HG02884 (cell line): ENCODE results near the gene PROM1.
A peak's percentile ranks its signal among the peaks of the same experiment; 100 is the strongest.

ENCODE experiments used
- ATAC-seq: cut with Tn5 transposase; IDR thresholded peaks from one replicate; pipeline ENCODE4 v1.9.1; 2021; ENCODE audit warnings: mild to moderate bottlenecking, moderate library complexity; ENCODE audit not compliant: unreplicated experiment

Gene PROM1

DNA sequence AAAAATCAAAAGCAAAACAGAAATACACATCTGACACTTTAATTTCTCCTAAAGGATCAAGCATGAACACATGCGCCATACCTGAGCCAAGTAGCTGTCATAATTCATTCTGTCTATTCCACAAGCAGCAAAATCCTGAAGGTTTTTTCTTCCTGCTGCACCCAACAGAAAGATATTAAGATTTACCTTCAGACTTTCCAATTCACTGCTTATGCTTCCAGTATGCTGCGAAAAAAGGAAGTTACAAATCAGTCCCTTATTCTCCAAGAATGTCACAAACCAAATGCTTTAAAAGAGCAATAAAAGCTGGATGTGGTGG lies 91.7 kb downstream of the PROM1 start:
- ATAC-seq = no peak

GRCh38 chr4:15990570-15991285 lies 93.1 kb downstream of the PROM1 start:
- no peak for ATAC-seq

DNA sequence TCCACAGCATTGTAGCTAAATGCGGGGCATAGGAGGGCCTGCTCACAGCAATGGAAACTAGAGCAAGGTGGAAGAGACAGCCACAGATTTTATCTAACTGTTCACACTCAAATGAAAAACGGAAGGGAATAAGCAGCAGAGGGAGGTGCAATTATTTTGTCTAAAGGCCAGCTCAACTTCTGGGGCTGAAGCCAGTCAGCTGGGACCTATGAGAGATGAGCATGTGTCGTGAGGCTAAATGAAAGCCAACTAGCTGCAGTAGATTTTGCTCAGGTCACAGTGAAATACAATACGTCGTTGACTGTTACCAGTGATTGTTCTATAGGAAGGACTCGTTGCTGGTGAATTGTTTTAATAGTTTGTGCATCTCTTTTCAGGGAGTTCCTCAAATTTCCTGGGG lies 94.4 kb downstream of the PROM1 start:
- ATAC-seq = no peak

- no peak for ATAC-seq
Observed at GRCh38 chr4:15988222-15988621, 95.6 kb downstream of the PROM1 start.

DNA sequence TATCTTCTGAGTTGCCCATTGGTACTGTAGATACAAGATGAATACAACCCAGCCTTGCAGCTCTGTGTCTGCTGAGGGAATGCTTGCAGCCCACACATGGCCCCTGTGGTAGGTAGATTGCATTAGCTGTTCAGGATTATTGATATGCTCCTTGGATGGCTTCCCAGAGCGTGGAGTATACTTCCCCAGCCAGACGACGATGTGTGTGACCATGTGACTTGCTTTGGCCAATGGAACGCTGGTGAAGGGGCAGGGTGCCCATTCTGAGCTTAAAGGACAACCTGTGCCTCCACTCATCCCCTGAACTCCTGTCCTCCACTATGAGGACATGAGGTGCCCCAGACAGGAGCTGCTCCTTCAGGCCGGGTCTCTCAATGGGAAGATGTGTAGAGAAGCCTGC lies 96.9 kb downstream of the PROM1 start:
- no peak for ATAC-seq

GRCh38 chr4:15983610-15984009 lies 100.2 kb downstream of the PROM1 start:
- no peak for ATAC-seq

DNA sequence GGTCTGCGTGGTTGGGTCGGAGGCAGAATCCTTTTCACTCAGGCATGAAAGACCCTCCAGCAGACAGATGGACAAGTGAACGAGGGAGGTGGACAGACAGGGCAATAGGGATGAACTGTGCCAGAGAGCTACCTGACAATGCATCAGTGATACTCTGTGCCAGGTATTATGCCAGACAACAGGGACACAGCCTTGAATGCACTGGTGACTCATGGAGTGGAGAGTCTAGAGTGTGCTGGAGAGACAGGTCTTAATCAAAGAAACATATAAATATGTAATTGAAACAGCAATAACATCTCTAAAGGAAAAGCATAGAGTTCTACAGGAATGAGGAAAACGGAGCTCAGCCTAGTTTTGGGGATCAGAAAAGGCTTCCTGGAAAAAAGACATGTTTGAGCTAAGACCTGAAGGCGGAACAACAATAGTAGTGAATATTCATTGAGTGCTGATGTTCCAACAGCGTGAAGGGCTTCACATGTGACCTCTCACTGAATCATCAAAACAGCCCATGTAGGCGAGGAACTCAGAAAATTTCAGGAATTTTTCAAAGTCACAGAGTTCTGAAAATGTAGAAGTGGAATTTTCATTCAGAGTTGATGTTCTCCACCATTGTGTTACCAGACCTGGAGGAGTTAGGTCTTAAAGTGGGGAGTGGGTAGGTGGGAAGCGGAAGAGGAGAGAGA lies 100.8 kb downstream of the PROM1 start:
- no peak for ATAC-seq

DNA sequence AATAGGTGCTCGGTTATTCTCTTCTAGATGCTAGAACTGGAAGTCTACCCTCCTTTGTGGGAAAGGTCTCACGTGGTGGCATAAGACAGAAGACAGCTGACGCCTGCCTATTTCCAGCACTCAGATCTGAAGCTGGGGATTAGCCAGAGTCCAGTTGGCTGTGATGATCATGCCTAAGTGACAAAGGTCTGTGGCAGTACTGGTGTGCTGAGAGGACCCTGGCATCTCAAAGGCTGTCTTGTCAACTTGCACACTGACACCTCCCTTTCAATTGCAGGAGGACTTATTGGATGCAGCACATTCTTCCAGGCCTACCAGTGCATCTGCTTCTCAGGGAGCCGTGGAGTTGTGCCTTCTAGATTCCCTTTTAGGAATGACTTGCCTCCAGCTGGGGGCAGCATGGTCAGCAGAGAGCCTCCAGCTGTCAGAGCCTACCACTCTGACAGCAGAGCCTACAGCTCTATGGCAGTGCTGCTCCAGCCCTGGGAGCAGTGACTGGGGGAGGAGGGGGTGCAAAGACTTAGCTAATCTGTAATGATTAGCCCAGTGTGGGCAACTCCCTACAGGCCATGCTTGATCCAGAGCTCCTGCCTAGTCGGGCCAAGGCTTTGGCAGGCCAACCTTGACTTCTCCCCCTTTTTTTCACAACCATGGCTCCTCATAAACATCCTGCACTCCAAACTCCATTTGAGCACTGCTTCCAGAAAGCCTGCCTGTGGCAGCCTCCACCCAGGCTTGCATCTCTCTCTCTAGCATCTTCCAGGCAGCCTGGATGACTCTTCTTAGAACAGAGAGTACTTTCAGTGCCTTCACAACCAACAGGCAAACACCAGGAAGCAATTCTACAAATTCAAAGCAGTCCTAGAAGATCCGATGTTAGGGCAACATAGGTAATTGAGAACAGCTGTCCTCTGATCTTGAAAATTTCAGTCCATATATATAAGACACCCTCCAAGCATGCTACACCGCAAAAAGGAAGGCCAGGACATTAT lies 107.1 kb downstream of the PROM1 start:
- ATAC-seq = no peak

DNA sequence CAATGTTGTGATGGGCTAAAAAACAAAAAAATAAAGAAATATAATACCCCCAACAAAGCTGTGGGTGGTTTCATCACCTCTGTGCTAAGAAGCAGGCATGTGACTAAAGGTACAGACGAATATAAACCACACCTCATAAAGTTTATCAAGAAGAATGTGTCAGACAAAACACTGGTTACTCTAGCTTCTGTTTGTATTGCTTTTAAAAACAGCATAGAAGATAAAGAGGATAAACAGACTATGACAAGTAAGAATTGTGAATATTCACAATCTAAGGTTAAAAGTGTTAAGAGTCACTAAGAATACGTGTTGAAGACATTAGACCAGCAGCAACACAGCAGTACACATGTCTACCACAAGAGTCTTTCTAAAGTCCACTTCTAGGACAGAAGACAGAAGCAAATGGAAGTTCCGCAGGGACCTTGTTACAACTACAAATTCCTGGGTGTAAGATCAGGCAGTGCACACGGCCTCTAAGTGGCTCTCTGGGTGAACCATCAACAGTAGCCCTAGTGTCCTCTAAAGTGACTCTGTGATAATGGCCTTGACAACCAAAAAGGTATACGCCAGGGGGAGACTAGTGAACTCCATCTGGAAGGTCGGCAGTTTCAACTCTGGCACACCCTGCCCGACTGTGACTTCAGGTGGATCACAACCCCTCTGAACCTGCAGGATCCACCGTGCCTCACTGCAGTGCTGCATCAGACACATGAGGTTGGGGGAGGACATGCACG lies 112.6 kb downstream of the PROM1 start:
- ATAC-seq = no peak

DNA sequence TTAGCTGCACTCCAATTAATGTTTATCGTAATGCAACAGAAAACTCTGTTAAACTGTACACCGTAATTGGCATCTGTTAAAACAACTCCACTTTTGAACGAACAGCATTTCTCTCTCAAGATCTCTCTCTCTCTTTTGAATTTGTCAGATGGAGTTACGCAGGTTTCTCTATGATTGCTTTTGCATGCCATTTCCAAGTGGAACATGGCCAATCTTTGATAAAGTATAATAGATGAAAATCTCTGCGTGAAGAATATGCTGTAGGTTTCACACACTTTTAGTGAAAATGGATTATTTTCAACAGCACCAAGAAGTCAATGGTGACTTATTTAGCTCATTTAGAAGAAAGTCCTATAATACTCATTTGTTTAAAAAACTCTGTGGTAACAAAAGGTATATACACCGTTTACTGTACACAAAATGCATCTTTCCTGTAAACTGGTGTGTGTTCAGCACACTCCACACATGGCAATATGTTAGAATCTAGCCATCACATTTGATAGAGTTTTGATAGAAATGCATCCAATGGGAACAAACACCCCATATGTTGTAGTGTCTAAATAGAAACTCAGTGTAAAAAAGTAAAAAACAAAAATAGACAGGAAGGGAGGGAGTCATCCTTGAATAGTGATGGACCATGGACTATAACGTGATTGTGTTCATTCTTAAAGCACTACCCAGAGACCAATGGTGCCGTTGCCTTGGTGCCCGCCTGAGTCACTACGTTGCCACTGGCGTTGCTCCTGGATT lies 115.1 kb downstream of the PROM1 start:
- ATAC-seq = no peak

DNA sequence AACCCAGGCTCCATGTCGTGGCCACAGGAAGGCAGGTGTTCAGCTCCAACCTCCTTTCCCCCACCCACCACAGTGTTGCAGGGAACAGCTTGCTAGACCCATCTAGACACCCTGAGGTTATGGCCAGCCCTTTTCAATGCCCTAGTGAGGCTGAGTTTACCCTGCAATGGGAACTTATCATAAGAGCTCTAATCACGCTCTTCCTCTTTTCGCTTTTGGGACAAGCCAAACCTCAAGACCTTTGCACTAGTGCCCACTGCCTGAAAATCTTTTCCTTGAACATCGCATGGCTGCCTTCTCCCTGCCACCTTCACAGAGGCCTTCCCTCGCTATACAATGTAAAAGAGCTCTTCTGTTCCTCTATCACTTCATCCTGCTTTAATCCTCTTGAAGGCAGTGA lies 118.5 kb downstream of the PROM1 start:
- no peak for ATAC-seq

DNA sequence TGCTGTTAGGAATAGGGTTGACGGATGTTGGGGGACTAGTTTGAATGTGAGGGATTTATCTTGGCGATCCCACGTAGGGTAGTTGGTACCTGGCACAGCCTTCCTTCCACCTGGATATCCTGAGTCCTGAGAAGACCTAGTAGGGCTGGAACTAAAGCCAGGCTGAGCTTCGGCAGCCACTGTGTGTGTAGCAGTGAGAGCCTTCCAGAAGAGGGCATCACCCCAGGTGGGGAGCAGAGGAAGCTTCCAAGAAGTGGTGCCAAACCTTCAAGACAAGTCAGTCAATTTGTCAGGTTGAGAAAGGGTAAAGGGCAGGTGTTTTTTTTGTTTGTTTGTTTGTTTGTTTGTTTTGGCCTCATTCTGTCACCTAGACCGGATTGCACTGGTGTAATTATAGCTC lies 119.7 kb downstream of the PROM1 start:
- no peak for ATAC-seq

DNA sequence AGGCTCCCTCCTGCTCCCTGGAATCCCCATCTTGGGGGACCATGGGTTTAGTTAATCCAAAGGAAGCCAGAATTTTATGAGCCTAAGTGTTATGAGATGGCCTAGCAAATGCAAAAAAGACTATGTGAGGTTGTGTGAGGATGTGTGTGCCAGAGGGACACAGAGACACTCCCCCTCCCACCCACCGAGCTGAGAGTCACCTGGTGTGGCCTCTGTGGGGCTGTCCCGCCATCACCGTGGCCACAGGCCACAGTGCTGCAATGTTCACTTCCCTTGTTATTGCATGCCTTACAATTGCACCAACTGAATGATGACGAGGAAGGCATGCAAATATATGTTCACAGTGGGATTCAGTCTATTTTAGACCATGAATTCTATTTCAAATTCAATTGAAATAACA lies 120.2 kb downstream of the PROM1 start:
- ATAC-seq = peak; percentile 87

GRCh38 chr4:15963001-15963451 lies 120.8 kb downstream of the PROM1 start, which contains the start of gene FGFBP2:
Gene FGFBP2, minus strand, starts transcription at chr4:15963175. Its CDS starts 46 bp downstream, at chr4:15963129.
- ATAC-seq = peak; percentile 48

DNA sequence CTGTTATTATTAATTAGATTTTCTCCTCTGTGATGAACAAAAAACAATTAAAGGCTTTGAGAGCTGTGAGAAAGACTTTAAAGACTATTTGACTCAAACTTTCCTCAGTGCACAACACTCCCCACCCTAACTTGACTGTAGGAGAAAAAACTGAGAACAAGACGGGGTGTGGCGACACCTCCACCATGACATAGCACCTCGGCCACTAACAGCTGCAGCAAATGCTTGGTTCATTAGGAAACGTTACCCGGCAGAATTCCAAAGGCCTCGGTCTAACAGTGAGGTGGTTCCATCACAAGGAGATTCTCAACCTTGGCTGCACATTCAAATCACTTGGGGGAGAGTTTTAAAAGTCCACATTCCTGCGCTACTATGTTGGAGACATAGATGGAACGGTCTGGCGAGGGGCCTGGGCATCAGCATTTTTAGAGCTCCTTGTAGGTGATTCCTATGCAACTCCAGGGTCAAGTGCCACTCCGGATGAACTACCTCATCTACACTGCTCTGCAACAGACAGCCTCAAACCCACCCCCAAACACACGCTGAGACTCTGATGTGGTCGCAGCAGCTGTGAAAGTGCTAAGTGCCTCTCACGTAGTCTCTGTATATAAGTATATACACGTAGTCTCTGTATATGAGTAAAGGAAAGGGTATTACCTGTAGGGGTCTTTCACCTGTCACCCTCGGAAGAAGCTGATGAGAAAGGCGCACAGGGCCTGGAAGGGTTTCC lies 121.9 kb downstream of the PROM1 start:
- ATAC-seq = no peak

DNA sequence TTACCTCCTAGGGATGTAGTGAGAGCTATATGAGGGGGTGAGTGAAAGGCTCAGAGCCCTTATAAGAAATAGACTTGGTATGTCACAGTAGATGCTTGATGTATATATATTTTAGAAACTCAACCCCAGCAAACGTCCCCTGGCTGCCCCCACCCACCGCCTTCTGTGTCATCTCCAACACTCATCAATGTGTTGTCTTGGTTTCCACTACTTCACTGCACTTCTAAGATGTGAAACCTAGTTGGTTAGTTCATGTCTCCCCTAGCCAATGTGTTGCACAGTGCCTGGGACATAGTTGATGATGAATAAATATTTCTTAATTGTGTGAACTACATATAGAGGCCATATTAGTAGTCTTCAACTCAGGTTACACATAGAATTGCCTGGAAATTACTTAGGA lies 125.3 kb downstream of the PROM1 start:
- no peak for ATAC-seq

DNA sequence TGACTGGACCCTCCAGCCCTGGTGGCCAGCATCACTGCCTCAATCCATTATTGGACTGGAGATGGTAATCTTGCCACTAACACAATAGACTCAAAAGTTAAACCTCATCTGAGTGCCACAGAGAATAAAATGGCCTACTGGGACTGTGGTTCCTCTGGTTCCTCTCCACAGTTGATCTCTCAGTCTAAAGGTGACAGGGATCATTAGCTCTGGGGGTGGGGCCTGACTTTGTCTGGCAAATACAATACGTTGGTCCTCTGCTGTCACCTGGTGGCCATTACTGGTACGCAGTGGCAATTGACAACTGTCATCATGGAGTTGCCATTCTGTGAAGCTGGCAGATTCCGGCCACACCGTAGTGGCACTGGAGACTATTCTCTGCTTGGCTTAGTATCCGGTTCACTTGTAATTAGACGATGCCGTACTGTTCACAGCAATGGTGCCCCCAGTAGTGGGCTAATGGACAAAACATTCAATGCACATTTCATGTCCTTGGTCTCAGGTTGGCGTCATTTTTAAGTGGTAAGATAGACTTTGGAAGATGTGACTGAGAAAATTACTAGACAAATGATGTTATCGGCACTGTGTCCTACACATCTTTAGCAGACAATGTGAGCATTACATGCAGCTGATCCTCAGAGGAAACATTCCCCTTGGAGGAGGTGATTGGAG lies 127.5 kb downstream of the PROM1 start:
- ATAC-seq = peak; percentile 94

DNA sequence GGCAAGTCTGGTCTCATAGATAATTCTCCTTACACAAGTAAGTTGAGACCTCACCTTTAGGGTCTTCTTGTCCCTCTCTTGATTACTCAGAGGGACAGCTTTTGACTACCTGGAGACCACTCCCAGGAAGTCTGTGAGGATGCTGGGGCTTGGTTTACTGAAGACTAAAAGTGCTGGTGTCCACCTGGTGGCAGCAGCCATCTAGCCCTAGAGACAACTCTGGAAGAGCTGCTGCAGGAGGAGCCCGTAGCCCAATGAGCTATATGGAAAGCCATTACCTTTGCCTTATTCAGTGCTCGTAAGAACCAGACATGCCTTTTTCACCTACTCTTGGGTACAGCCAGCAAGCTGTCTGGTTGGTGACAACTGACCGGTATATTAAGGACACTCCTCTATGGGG lies 128.2 kb downstream of the PROM1 start:
- no peak for ATAC-seq

DNA sequence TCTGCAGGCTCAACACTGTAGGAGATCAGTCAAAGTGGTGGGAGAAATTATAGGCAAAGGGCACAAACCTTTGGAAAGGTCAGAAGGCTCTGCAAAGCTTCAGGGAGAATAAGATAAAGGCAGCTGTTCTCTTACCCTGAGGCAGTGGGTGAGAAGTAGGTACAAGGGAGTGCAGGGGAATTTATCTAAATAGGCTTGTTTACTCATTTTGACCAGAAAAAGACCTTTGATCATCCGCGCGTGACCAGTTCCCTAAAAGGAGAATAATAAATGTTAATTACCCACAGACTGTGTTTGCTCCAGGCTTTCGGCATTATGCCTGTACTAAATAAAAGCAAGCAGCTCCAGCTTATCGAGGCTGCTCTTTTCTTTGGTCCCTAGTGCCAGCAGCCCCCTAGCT lies 130.2 kb downstream of the PROM1 start:
- ATAC-seq = no peak
